HL-60 (cell line): ENCODE data around the gene TMEM120B.

ENCODE experiments used
- DNase-seq, 2 experiments: peaks; one replicate each; pipeline ENCODE4 v3.0.0-alpha.2; 2010 to 2020; ENCODE audit warnings: low read depth in 1 of 2, low spot score in 1 of 2
- H3K27ac ChIP-seq: fragments of 250-450 bp; sonication (Bioruptor Pico); replicated peaks from 2 replicates; pipeline ENCODE4 v1.5.1; 2020; ENCODE audit warnings: mild to moderate bottlenecking, moderate library complexity
- H3K27me3 ChIP-seq: fragments of 250-450 bp; sonication (Bioruptor Pico); 2 replicates; pipeline ENCODE4 v1.5.1; 2021; ENCODE audit warnings: mild to moderate bottlenecking, moderate library complexity; ENCODE audit not compliant: insufficient read depth, poor library complexity, severe bottlenecking
- H3K4me3 ChIP-seq: replicated peaks from 2 replicates; pipeline ENCODE4 v1.5.1; 2011; ENCODE audit warnings: mild to moderate bottlenecking, control low read depth, low read length; ENCODE audit not compliant: insufficient read depth
- CTCF ChIP-seq: IDR thresholded peaks from one replicate; pipeline ENCODE4 v1.5.1; 2011; ENCODE audit warnings: low read length, control low read depth, inconsistent platforms; ENCODE audit not compliant: insufficient read depth
- GABPA ChIP-seq: IDR thresholded peaks from 2 replicates; pipeline ENCODE4 v1.6.1; 2012; ENCODE audit warnings: low read depth
- POLR2AphosphoS5 ChIP-seq: IDR thresholded peaks from 2 replicates; pipeline ENCODE4 v1.6.1; 2012; ENCODE audit warnings: low read depth
- REST ChIP-seq: IDR thresholded peaks from 2 replicates; pipeline ENCODE4 v1.6.1; 2012; ENCODE audit warnings: low read depth; ENCODE audit not compliant: insufficient replicate concordance
- SPI1 ChIP-seq: IDR thresholded peaks from 2 replicates; pipeline ENCODE4 v1.6.1; 2012; ENCODE audit warnings: low read depth, mild to moderate bottlenecking, borderline replicate concordance

TMEM120B gene

GRCh38 chr12:121779422-121779895 lies 66.9 kb downstream of the TMEM120B start:
- TF ChIP-seq GABPA, result no peak
- TF ChIP-seq POLR2AphosphoS5, result no peak; the same call in 1 of the 2 replicates
- no peak for TF ChIP-seq REST
- no peak for TF ChIP-seq CTCF
- TF ChIP-seq SPI1, result no peak
- Histone ChIP-seq H3K27me3 (no peaks in the 10 kb centered on the region), H3K27ac (no peak overlapping the region), H3K4me3 (no peak overlapping the region)
- no peak for DNase-seq

GRCh38 chr12:121780429-121780828 lies 67.9 kb downstream of the TMEM120B start:
- Histone ChIP-seq H3K27ac (no peak overlapping the region), H3K4me3 (no peak overlapping the region), H3K27me3 (no peaks in the 10 kb centered on the region)
- TF ChIP-seq REST (no peak), SPI1 (no peak), POLR2AphosphoS5 (no peak), GABPA (no peak), CTCF (no peak)
- no peak for DNase-seq

- Histone ChIP-seq H3K4me3 (no peak overlapping the region), H3K27ac (no peak overlapping the region), H3K27me3 (no peaks in the 10 kb centered on the region)
- no peak for DNase-seq
- TF ChIP-seq POLR2AphosphoS5 (no peak), SPI1 (no peak), CTCF (no peak), GABPA (no peak), REST (no peak)
Measured at GRCh38 chr12:121781484-121781997, 69.0 kb downstream of the TMEM120B start.
